HG03280 (cell line): ENCODE results near the gene URM1.
"Not testable (repeated sequence)": the region's sequence is repeated elsewhere in the genome, so short reads cannot be mapped to it uniquely, and the experiment has no call there.

Source experiments
- ATAC-seq: cut with Tn5 transposase; IDR thresholded peaks from one replicate; pipeline ENCODE4 v1.9.1; 2021; ENCODE audit warnings: mild to moderate bottlenecking, moderate library complexity; ENCODE audit not compliant: unreplicated experiment

The URM1 gene

GRCh38 chr9:128370752-128371629 lies at the start of gene URM1:
Gene URM1 (plus strand): TSS chr9:128371374. CDS start chr9:128371381, 7 bp downstream.
- ATAC-seq, result peak; percentile 96

- peak; percentile 16 for ATAC-seq
Observed at GRCh38 chr9:128321879-128322403, 49.2 kb upstream of the URM1 start.

GRCh38 chr9:128322404-128323211 lies 48.6 kb upstream of the URM1 start, which contains the start of the genes COQ4 and TRUB2:
Gene COQ4 (plus strand): TSS chr9:128322839. CDS start chr9:128322859, 20 bp downstream.
Gene TRUB2 (minus strand): TSS chr9:128322447. CDS start chr9:128322408, 39 bp downstream.
- ATAC-seq, result peak; percentile 73

- ATAC-seq, result no peak
Observed at GRCh38 chr9:128323212-128323730, 47.9 kb upstream of the URM1 start.

GRCh38 chr9:128323791-128324190 lies 47.4 kb upstream of the URM1 start:
- ATAC-seq, result no peak

- no peak for ATAC-seq
Observed at GRCh38 chr9:128324401-128324800, 46.8 kb upstream of the URM1 start.

- ATAC-seq, result no peak
Observed at GRCh38 chr9:128325629-128326028, 45.5 kb upstream of the URM1 start.

GRCh38 chr9:128333451-128333869 lies 37.7 kb upstream of the URM1 start:
- ATAC-seq, result no peak

- ATAC-seq, result no peak
Observed at GRCh38 chr9:128335161-128335560, 36.0 kb upstream of the URM1 start.

- ATAC-seq, result no peak
Observed at GRCh38 chr9:128335914-128336313, 35.3 kb upstream of the URM1 start.

- ATAC-seq, result no peak
Observed at GRCh38 chr9:128337936-128338335, 33.2 kb upstream of the URM1 start.

GRCh38 chr9:128338852-128339614 lies 32.1 kb upstream of the URM1 start:
- ATAC-seq, result not testable (repeated sequence)

GRCh38 chr9:128339761-128340690 lies 31.1 kb upstream of the URM1 start, which contains the start of gene SLC27A4:
Gene SLC27A4 (plus strand): TSS chr9:128340527. CDS start chr9:128343133, 2,606 bp downstream.
- ATAC-seq, result peak; percentile 81

GRCh38 chr9:128340691-128341434 lies 30.3 kb upstream of the URM1 start:
- peak; percentile 20 for ATAC-seq

- ATAC-seq, result no peak
Observed at GRCh38 chr9:128341435-128341849, 29.7 kb upstream of the URM1 start.

GRCh38 chr9:128342971-128343680 lies 28.0 kb upstream of the URM1 start:
- ATAC-seq, result no peak

GRCh38 chr9:128343855-128344254 lies 27.3 kb upstream of the URM1 start:
- ATAC-seq, result no peak
